Measurements from ENCODE around the gene SNCAIP. TPM values are rescaled to one million over a fixed set of nuclear protein-coding genes. Genes with fewer than 3 reads are reported as not detected.

SNCAIP gene
- total and polyA plus RNA-seq, 2 of the 4 experiments (the other 2 are of a cell fraction), result 15.3 to 19.0 TPM

DNA sequence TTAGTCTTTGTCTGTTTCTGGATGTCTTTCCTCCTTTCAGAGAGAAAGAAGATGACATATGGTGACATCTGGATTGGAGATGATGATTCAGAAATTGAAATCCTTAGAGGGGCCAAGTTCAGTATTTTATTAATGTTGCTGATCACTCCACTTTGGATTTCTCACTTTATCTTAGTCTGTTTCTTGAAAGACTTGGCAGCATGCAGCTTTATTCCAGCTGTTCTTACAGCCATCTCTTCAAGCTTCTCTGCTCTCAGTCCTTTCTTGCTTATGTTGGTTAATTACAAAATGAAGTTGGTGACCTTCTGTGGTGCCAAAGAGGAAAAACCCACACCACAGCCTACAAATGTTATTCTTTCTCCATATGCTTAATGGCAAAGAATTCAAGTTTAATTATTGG is 62.1 kb downstream of the SNCAIP start:
- Histone ChIP-seq H3K9ac (ENCODE audit: low read depth, low read length) (no peak overlapping the region), H3K56ac (ENCODE audit: extremely low read depth, insufficient read depth, low read length) (no peak overlapping the region), H3K4me1 (ENCODE audit: control insufficient read depth, insufficient read depth, low read length) (peaks cover 5% of the 10 kb centered on the region; the same call in 1 of the 2 replicates), H3K23ac (ENCODE audit: low read depth, low read length) (no peak overlapping the region), H4K20me1 (ENCODE audit: insufficient read depth, low read length) (no peaks in the 10 kb centered on the region), H4K8ac (ENCODE audit: low read depth in 2 of 2, low read length in 2 of 2) (no peak overlapping the region), H3K4me2 (ENCODE audit: low read depth, low read length) (no peak overlapping the region), H4K91ac (ENCODE audit: insufficient read depth, low read depth, low read length) (no peak overlapping the region), H3K27ac (ENCODE audit: insufficient read depth, low read length) (no peak overlapping the region), H3K9me3 (ENCODE audit: control insufficient read depth, insufficient read depth, low read length) (no peaks in the 10 kb centered on the region), H4K5ac (ENCODE audit: low read depth, low read length) (no peak overlapping the region), H3K4ac (ENCODE audit: low read depth, low read length) (no peak overlapping the region), H3K79me1 (ENCODE audit: low read depth in 1 of 2, low read length in 2 of 2) (peaks cover 0 to 5% of the 10 kb centered on the region in 2 experiments; a peak in 1 of 4 replicates), H3K36me3 (ENCODE audit: control insufficient read depth, insufficient read depth, low read length) (no peaks in the 10 kb centered on the region), H2AFZ (replicated peaks; ENCODE audit: low read length, poor library complexity) (no peak overlapping the region), H2AK5ac (ENCODE audit: low read depth, low read length) (no peak overlapping the region), H2BK15ac (ENCODE audit: low read depth, low read length) (no peak overlapping the region), H3K9me1 (ENCODE audit: insufficient read depth, low read length) (no peaks in the 10 kb centered on the region), H2BK120ac (ENCODE audit: low read depth, low read length) (no peak overlapping the region), H3K27me3 (ENCODE audit: control insufficient read depth, insufficient read depth, low read length) (no peaks in the 10 kb centered on the region), H3K4me3 (ENCODE audit: insufficient read depth, low read depth, low read length) (no peak overlapping the region), H3K14ac (replicated peaks; ENCODE audit: low read depth, low read length) (no peak overlapping the region), H2BK20ac (ENCODE audit: low read depth, low read length) (no peak overlapping the region), H3K18ac (ENCODE audit: low read depth, low read length) (no peak overlapping the region), H2AK9ac (replicated peaks; ENCODE audit: low read depth, low read length, poor library complexity) (no peak overlapping the region), H2BK5ac (ENCODE audit: low read depth, low read length, poor library complexity, severe bottlenecking) (no peak overlapping the region)
- in situ Hi-C loops (cut with MboI; ENCODE audit: low sequenced_read_pairs) (no loop called here), dilution Hi-C loops (cut with HindIII; ENCODE audit: low sequenced_read_pairs, unreplicated experiment) (no loop called here), intact Hi-C loops (cut with micrococcal nuclease) (no loop called here)
- ChIA-PET CTCF (interaction anchor here (0.7 to 1.0 kb wide), 2 partner anchors 18 to 25 kb away, joined by 3 to 4 read pairs; no protein-coding TSS in a partner anchor), POLR2A (ENCODE audit: unreplicated experiment) (no interaction called here)
- DNase-seq, result no peak
- no peak for TF ChIP-seq NFE2L2 (IDR thresholded peaks at IDR 0.05; ENCODE audit: low read depth, low read length)
- TF ChIP-seq FOS (IDR thresholded peaks at IDR 0.05; ENCODE audit: low read depth, low read length), result no peak
- TF ChIP-seq CHD1 (IDR thresholded peaks at IDR 0.05; ENCODE audit: low read depth, low read length), result no peak
- TF ChIP-seq, protein P1, sequence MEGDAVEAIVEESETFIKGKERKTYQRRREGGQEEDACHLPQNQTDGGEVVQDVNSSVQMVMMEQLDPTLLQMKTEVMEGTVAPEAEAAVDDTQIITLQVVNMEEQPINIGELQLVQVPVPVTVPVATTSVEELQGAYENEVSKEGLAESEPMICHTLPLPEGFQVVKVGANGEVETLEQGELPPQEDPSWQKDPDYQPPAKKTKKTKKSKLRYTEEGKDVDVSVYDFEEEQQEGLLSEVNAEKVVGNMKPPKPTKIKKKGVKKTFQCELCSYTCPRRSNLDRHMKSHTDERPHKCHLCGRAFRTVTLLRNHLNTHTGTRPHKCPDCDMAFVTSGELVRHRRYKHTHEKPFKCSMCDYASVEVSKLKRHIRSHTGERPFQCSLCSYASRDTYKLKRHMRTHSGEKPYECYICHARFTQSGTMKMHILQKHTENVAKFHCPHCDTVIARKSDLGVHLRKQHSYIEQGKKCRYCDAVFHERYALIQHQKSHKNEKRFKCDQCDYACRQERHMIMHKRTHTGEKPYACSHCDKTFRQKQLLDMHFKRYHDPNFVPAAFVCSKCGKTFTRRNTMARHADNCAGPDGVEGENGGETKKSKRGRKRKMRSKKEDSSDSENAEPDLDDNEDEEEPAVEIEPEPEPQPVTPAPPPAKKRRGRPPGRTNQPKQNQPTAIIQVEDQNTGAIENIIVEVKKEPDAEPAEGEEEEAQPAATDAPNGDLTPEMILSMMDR (conservative IDR thresholded peaks at IDR 0.05; ENCODE audit: low read depth, low read length), result no peak
- TF ChIP-seq MXI1 (IDR thresholded peaks at IDR 0.05; ENCODE audit: borderline replicate concordance, low read depth, low read length), result no peak
- TF ChIP-seq, protein P2, sequence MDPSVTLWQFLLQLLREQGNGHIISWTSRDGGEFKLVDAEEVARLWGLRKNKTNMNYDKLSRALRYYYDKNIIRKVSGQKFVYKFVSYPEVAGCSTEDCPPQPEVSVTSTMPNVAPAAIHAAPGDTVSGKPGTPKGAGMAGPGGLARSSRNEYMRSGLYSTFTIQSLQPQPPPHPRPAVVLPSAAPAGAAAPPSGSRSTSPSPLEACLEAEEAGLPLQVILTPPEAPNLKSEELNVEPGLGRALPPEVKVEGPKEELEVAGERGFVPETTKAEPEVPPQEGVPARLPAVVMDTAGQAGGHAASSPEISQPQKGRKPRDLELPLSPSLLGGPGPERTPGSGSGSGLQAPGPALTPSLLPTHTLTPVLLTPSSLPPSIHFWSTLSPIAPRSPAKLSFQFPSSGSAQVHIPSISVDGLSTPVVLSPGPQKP (IDR thresholded peaks at IDR 0.05; ENCODE audit: borderline replicate concordance, low read depth, low read length), result no peak
- no peak for TF ChIP-seq RAD21 (IDR thresholded peaks at IDR 0.05; ENCODE audit: low read length)
- no peak for TF ChIP-seq SMC3 (IDR thresholded peaks at IDR 0.05; ENCODE audit: low read depth, low read length)
- no peak for TF ChIP-seq RFX5 (IDR thresholded peaks at IDR 0.05; ENCODE audit: low read depth, low read length)
- TF ChIP-seq RCOR1 (IDR thresholded peaks at IDR 0.05; ENCODE audit: insufficient replicate concordance, low read length), result no peak
- no peak for TF ChIP-seq BHLHE40 (IDR thresholded peaks at IDR 0.05; ENCODE audit: low read depth, low read length)
- no peak for TF ChIP-seq MAFK (IDR thresholded peaks at IDR 0.05; ENCODE audit: low read depth, low read length)
- TF ChIP-seq, protein P3, sequence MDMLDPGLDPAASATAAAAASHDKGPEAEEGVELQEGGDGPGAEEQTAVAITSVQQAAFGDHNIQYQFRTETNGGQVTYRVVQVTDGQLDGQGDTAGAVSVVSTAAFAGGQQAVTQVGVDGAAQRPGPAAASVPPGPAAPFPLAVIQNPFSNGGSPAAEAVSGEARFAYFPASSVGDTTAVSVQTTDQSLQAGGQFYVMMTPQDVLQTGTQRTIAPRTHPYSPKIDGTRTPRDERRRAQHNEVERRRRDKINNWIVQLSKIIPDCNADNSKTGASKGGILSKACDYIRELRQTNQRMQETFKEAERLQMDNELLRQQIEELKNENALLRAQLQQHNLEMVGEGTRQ (IDR thresholded peaks at IDR 0.05; ENCODE audit: low read depth, low read length), result no peak
- no peak for TF ChIP-seq MAZ (IDR thresholded peaks at IDR 0.05; ENCODE audit: borderline replicate concordance, low read depth, low read length)
- TF ChIP-seq POLR2A (IDR thresholded peaks at IDR 0.05; ENCODE audit: low read depth, low read length), result no peak
- no peak for ATAC-seq (ENCODE audit: low read depth)
- no TSS peak for BruUV-seq (replicated peaks)

All from IMR-90 (cell line).